Stimulated activated naive CD8-positive, alpha-beta T cell treated with anti-CD3 and anti-CD28 coated beads, Interleukin-15, amount 100 ng/mL, for 72 hours (primary cell): ENCODE measurements around the gene BOLA2.
"Not testable (repeated sequence)": the region's sequence is repeated elsewhere in the genome, so short reads cannot be mapped to it uniquely, and the experiment has no call there.

ENCODE experiments used
- ATAC-seq: fragments of 150-1000 bp; cut with Tn5 transposase; 2 replicates; pipeline ENCODE4 v1.10.0; 2021; ENCODE audit warnings: mild to moderate bottlenecking, moderate library complexity
- DNase-seq, 2 donors: peaks; one replicate each; pipeline ENCODE4 v3.0.0; 2021 to 2022
- H3K27ac Mint-ChIP-seq, 2 donors: one replicate each; pipeline ENCODE4 v1.8.0; 2022; ENCODE audit warnings: mild to moderate bottlenecking in 2 of 2, mixed read lengths in 2 of 2, moderate library complexity in 2 of 2
- H3K27me3 Mint-ChIP-seq: one replicate; pipeline ENCODE4 v1.8.0; 2022; ENCODE audit warnings: mixed read lengths
- H3K4me1 Mint-ChIP-seq: one replicate; pipeline ENCODE4 v1.8.0; 2022; ENCODE audit warnings: mild to moderate bottlenecking, mixed read lengths
- H3K4me3 Mint-ChIP-seq, 2 donors: one replicate each; pipeline ENCODE4 v1.8.0; 2022; ENCODE audit warnings: mild to moderate bottlenecking in 2 of 2, mixed read lengths in 2 of 2, moderate library complexity in 1 of 2
- H3K9me3 Mint-ChIP-seq, 2 donors: one replicate each; pipeline ENCODE4 v1.8.0; 2022; ENCODE audit warnings: mixed read lengths in 2 of 2

Gene BOLA2

DNA sequence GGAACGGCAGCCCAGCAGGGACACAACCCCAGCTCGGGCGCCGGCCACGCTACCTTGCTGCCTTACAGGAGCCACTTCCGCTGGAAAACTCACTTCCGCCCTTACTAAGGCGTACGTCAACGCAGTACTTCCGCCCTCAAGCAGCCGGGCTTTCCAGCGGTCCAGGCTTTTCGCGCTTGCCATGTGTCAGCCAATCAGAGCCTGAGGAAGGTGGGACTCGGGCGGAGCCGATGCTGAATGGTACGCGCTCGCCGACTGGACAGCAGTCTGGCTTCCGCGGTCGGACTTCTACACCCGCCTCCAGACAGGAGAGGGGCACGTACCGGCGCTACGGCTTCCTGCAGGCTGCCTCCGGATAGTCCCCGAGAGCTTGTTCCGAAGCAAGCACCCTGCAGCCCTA is at the start of gene BOLA2, which contains the start of gene SLX1B:
Gene BOLA2 (minus strand): TSS at position 83 of the 400 bp plus-strand sequence. CDS start 98 bp downstream, outside the sequence.
Gene SLX1B (plus strand): TSS at position 265 of the 400 bp plus-strand sequence.
- not testable (repeated sequence) for H3K4me1 Mint-ChIP-seq, H3K4me3 Mint-ChIP-seq, H3K9me3 Mint-ChIP-seq, H3K27ac Mint-ChIP-seq, H3K27me3 Mint-ChIP-seq, DNase-seq
- ATAC-seq, result peak; percentile 91

DNA sequence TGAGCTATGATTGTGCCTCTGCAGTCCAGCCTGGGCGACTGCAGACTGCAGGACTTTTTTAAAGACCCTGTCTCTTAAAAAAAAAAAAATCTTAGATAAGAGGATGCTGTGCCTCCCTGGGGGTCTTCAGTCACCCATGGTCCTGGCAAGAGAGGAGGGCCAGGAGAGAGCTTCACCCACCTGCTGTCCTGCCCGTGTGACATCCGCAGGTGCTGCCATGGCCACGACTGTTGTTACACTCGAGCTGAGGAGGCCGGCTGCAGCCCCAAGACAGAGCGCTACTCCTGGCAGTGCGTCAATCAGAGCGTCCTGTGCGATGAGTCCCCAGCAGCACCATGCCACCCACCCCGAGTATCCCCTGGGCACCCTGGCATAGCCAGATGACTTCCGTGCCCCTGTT is 28.1 kb upstream of the BOLA2 start:
- H3K4me1 Mint-ChIP-seq, H3K9me3 Mint-ChIP-seq, H3K27me3 Mint-ChIP-seq, ATAC-seq, H3K4me3 Mint-ChIP-seq, H3K27ac Mint-ChIP-seq: not testable (repeated sequence)
- DNase-seq, result peak in 1 of 2 donors; percentile 7

DNA sequence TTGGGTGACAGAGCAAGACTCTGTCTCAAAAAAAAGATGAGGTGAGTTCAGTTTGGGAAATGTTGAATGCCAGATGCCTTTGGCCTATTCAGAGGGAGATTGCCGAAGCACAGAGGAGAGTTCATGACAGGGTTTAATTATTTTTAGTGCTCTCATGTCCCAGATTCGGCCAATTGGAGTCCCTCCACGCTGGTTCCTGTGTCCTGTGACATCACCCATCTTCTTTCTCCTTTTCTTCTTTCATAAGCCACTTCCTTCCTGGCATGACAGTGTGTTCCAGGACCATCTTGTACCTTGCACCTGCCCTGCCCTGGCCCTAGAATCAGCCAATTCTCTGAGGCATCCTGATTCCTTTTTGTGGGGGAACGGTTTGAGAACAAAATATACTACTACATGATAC is 17.9 kb upstream of the BOLA2 start:
- H3K27me3 Mint-ChIP-seq, H3K4me3 Mint-ChIP-seq, H3K9me3 Mint-ChIP-seq, H3K27ac Mint-ChIP-seq, DNase-seq, H3K4me1 Mint-ChIP-seq: not testable (repeated sequence)
- peak; percentile 70 for ATAC-seq

DNA sequence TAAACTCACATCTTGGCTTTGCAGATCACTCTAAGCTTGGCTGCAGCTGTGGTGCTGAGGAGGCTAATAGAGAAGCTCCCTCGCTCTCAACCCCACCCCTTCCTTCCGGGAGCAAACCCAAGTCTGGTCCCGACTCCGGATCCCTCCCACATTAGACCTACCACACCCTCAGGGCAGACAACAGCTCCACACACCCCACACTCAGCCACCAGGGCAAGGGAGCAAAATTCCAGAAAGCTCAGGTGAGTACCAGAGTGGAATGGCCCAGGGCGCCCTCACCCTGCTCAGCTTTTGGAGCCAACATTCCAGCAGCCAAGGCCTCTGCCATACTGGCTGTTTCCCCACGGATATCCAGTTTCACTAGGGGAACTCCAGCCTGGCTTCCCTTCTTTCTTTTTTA is 15.5 kb upstream of the BOLA2 start:
- not testable (repeated sequence) for H3K9me3 Mint-ChIP-seq, H3K4me3 Mint-ChIP-seq, H3K27me3 Mint-ChIP-seq, ATAC-seq, H3K4me1 Mint-ChIP-seq, H3K27ac Mint-ChIP-seq
- peak; percentile 3 to 8 for DNase-seq

- H3K4me3 Mint-ChIP-seq, H3K4me1 Mint-ChIP-seq, H3K9me3 Mint-ChIP-seq, H3K27ac Mint-ChIP-seq, H3K27me3 Mint-ChIP-seq, DNase-seq: not testable (repeated sequence)
- peak; percentile 49 for ATAC-seq
Measured at GRCh38 chr16:29467654-29468366, 13.7 kb upstream of the BOLA2 start.

DNA sequence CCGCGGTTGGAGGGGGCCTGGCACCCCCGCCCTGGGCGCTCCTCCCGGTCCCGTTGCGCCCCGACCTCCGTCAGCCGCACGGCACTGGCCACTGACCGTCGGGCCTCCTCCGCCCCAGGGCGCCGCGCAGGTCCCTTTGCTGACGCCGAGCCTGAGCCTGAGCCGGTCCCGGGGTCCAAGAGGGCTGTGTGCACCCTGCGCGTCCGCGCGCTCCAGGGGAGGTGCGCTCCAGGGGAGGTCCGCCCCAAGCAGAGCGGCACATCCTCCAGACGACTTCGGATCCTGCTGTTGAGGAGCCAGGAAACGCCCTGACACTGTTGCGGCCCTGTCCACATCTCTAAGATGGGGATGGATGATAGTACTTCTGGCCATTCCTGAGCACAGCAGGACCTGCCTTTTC is 12.8 kb upstream of the BOLA2 start:
- not testable (repeated sequence) for H3K9me3 Mint-ChIP-seq, H3K4me3 Mint-ChIP-seq, H3K27ac Mint-ChIP-seq, H3K4me1 Mint-ChIP-seq, H3K27me3 Mint-ChIP-seq, DNase-seq
- peak; percentile 77 for ATAC-seq

DNA sequence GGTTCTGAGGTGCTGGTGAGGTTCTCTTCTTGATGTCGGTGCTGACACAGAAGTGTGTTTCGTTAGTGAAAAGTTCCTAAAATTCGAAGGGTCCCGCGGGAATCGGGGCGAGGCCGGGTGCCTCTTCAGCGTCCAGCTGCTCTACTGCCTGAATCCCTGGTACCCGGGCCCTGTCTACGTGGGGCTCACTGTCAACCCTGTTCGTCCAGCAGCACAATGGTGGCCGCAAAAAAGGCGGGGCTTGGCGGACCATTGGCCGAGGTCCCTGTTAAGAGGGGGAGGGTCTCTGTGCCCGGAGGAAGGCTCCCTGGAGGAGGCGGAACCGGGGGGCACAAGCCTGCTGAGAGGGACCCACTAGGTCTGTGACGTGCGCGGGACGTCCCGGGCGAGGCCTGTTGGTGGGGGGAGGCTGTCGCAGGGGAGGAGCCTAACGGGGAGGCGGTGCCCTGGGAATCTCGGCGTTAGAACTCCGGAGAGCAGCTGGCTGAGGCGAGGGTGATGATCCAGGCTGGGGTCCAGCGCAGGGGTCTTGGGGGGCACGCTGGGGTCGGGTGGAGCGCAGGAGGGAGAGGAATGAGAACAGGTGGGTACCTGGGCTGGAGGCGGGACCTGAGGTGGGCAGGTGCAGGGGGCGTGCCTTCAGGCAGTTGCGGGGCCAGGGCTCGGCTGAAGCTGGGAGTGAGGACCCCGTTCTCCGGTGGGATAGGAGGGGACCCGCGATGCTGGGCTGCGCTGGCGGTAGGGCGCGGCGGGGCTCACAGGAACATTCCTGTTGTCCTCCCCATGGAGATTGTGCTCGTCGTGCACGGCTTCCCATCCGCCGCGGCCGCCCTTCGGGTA is 12.1 kb upstream of the BOLA2 start:
- peak; percentile 55 for ATAC-seq
- H3K27ac Mint-ChIP-seq, H3K27me3 Mint-ChIP-seq, H3K9me3 Mint-ChIP-seq, H3K4me3 Mint-ChIP-seq, DNase-seq, H3K4me1 Mint-ChIP-seq: not testable (repeated sequence)

- not testable (repeated sequence) for H3K4me3 Mint-ChIP-seq, ATAC-seq, H3K9me3 Mint-ChIP-seq, DNase-seq, H3K4me1 Mint-ChIP-seq, H3K27ac Mint-ChIP-seq, H3K27me3 Mint-ChIP-seq
Measured at GRCh38 chr16:29460647-29461030, 6.5 kb upstream of the BOLA2 start.

- not testable (repeated sequence) for H3K4me1 Mint-ChIP-seq, H3K4me3 Mint-ChIP-seq, H3K9me3 Mint-ChIP-seq, H3K27ac Mint-ChIP-seq, DNase-seq, H3K27me3 Mint-ChIP-seq, ATAC-seq
Measured at GRCh38 chr16:29459706-29460646, 5.8 kb upstream of the BOLA2 start, which contains the start of gene SULT1A4. Gene SULT1A4 (plus strand): TSS chr16:29459913. CDS start chr16:29461386, 1,473 bp downstream.

DNA sequence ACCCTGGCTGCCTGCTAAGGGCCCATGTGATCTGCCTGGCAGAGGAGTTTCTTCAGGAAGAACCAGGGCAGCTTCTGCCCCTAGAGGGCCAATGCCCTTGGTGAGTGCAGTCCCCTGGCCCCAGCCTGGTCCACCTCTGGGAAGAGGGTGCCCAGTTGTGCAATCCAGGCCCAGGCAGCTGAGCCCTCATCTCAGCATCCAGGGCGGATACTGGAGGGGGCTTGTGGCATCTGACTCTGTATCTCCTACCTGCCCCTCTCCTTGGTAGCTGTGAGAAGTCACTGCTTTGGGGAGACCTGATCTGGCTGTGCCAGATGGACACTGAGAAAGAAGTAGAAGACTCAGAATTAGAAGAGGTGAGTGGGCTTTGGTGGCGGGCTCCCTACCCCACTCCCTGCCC is 3.5 kb upstream of the BOLA2 start:
- not testable (repeated sequence) for DNase-seq, H3K27ac Mint-ChIP-seq, H3K4me1 Mint-ChIP-seq, ATAC-seq, H3K9me3 Mint-ChIP-seq, H3K27me3 Mint-ChIP-seq, H3K4me3 Mint-ChIP-seq

DNA sequence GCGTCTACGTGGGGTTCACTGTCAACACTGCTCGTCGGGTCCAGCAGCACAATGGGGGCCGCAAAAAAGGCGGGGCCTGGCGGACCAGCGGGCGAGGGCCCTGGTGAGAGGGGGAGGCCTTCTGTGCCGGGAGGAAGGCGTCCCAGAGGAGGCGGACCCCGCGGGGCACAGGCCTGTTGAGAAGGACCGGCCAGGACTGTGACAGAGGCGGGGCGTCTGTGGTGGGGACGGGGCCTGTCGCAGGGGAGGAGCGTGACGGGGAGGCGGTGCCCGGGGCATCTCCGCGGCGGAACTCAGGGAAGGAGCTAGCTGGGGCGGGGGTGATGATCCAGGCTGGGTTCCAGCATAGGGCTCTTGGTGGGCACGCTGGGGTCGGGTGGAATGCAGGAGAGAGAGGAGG is 677 bp upstream of the BOLA2 start:
- ATAC-seq, result peak; percentile 79
- not testable (repeated sequence) for H3K4me3 Mint-ChIP-seq, H3K9me3 Mint-ChIP-seq, DNase-seq, H3K27me3 Mint-ChIP-seq, H3K4me1 Mint-ChIP-seq, H3K27ac Mint-ChIP-seq

- DNase-seq, result not testable (repeated sequence)
- peak; percentile 36 for ATAC-seq
Measured at GRCh38 chr16:29453754-29454153, 397 bp downstream of the BOLA2 start.

GRCh38 chr16:29425390-29425789 is 28.8 kb downstream of the BOLA2 start:
- H3K27me3 Mint-ChIP-seq, H3K4me3 Mint-ChIP-seq, DNase-seq: not testable (repeated sequence)

More at GRCh38 chr16:29453754-29454153, 397 bp downstream of the BOLA2 start:
- H3K4me1 Mint-ChIP-seq, H3K27me3 Mint-ChIP-seq, H3K4me3 Mint-ChIP-seq, H3K9me3 Mint-ChIP-seq, H3K27ac Mint-ChIP-seq: not testable (repeated sequence)

DNA sequence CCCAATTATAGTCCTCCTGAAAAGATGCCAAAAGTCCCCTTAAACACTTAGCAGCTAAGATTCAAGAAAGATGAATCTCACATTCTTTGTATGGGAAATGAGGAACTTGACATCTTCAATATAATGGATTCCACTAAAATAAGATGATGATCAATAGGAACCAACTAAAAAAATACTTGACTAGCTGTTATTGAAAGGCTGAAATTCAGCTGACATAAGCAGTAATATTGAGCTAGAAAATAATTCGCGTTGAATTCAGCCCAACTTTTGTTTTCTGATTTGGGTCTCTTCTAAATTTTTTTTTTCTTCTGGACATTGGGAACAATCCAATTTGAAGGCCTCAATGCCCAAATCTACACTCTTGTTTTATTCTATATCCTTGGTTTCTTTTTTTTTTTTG is 30.6 kb downstream of the BOLA2 start:
- DNase-seq, ATAC-seq, H3K27ac Mint-ChIP-seq, H3K4me3 Mint-ChIP-seq, H3K27me3 Mint-ChIP-seq, H3K4me1 Mint-ChIP-seq, H3K9me3 Mint-ChIP-seq: not testable (repeated sequence)

More at GRCh38 chr16:29425390-29425789, 28.8 kb downstream of the BOLA2 start:
- not testable (repeated sequence) for ATAC-seq, H3K4me1 Mint-ChIP-seq, H3K27ac Mint-ChIP-seq, H3K9me3 Mint-ChIP-seq

DNA sequence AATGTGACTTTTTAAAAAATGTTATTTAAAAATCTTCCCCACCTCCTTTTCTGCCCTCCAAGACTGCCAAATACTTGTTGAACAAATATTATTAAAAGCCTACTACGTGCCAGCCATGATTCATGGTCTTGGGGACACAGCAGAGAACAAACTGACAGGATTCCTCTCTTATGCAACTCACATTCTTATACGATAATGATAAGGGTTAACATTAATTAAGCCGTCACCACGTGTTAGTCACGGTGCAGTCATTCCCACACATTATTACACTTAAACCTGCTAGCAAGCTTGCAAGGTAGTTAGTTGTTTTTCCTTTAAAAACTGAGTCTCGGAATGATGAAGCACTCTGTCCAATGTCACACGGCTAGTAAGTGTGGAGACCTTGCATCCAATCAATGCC is 48.9 kb downstream of the BOLA2 start:
- H3K4me1 Mint-ChIP-seq, DNase-seq, H3K4me3 Mint-ChIP-seq, ATAC-seq, H3K27me3 Mint-ChIP-seq, H3K9me3 Mint-ChIP-seq, H3K27ac Mint-ChIP-seq: not testable (repeated sequence)
